Subcutaneous adipose tissue (tissue), 4 donors: ENCODE data around the gene TMEM175. TPM values are rescaled to one million over a fixed set of nuclear protein-coding genes. Genes with fewer than 3 reads are reported as not detected.

Source experiments
- CTCF ChIP-seq: fragments of 450-650 bp; IDR thresholded peaks from one replicate; pipeline ENCODE4 v1.5.1; 2016; ENCODE audit warnings: low read depth, mild to moderate bottlenecking, control low read depth, antibody characterized with exemption, moderate library complexity
- total RNA-seq, 4 donors: library from RNA; depleted of rRNA; stranded (reverse); fragments of >200 nt; gene quantifications; one replicate each; pipeline ENCODE4 v1.1.0, GENCODE V29; 2016

Gene TMEM175
- total RNA-seq, 4 donors from 2014 or later: 18.5 to 38.1 (median 21.4) TPM

GRCh38 chr4:951186-951585 is 18.9 kb downstream of the TMEM175 start:
- no peak for TF ChIP-seq CTCF

- no peak for TF ChIP-seq CTCF
These were observed 19.6 kb downstream of the TMEM175 start for GRCh38 chr4:951594-952468.

GRCh38 chr4:952881-953573 is 20.8 kb downstream of the TMEM175 start:
- no peak for TF ChIP-seq CTCF

- TF ChIP-seq CTCF: no peak
These were observed 21.3 kb downstream of the TMEM175 start for GRCh38 chr4:953574-953915.

- TF ChIP-seq CTCF: no peak
These were observed 22.2 kb downstream of the TMEM175 start for GRCh38 chr4:954211-955020.

GRCh38 chr4:955161-955921 is 23.1 kb downstream of the TMEM175 start:
- TF ChIP-seq CTCF: no peak
